ENCODE measurements around the gene ACADL. TPM values are rescaled to one million over a fixed set of nuclear protein-coding genes. Genes with fewer than 3 reads are reported as not detected.
A peak's percentile ranks its signal among the peaks of the same experiment; 100 is the strongest.
"Not testable (repeated sequence)": the region's sequence is repeated elsewhere in the genome, so short reads cannot be mapped to it uniquely, and the experiment has no call there.

Gene ACADL
- total RNA-seq, 2 experiments from 2014 or later = not detected

DNA sequence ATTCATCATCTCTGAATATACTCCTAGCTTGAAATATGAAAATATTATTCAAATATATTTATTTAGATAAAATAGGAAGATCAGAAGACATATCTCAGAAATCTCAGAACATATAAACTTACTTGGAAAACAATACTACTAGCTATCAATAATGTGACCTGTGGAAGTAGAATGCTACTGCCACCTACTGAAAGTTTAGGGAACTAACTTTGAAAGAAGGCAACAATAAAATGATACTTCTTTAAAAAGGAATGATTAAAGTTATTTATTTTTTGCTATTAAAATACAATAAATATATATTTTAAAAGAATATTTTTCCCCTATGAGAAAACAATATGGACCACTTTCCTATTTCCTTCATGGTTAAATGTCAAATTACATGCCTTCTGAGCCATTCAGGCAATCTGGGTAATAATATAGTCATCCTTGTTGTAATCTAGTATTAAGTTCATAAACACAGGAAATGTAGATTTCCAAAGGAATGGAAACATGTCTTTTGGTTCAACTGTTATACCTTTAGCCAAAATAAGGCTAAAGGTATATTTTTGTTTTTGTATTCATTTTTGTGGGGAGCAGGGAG lies 26.0 kb downstream of the ACADL start:
- ATAC-seq (no peak), DNase-seq (no peak)
- POLR2A ChIA-PET = no interaction called here

DNA sequence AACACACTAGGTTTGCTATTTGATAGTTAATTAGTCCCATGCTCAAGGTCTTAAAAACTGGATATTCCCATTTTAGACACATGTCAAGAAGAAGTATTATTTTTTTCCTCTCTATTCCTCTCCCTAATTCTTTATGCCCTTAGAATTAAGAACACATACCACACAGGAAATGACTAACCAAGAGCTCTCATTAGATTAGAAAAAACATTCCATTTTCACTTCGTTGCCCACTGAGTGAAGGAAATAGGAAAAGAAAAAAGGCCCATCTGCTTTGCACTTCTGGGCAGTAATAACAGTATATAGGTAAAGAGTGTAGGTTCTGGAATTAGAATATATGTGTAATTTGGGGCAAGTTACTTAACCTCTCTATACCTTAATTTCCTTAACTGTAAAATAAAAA lies 26.9 kb downstream of the ACADL start:
- H3K27ac Mint-ChIP-seq = no peak overlapping the region
- ATAC-seq = no peak
- H3K36me3 Mint-ChIP-seq (ENCODE audit: low read depth) = no peaks in the 10 kb centered on the region
- H3K27me3 Mint-ChIP-seq (ENCODE audit: low read depth) = peaks cover 12% of the 10 kb centered on the region
- no peaks in the 10 kb centered on the region for H3K9me3 Mint-ChIP-seq (ENCODE audit: insufficient read depth)
- ChIA-PET CTCF (interaction anchor here (0.6 to 1.8 kb wide), 12 partner anchors 121 to 773 kb away, joined by 3 to 16 read pairs (median 4); no protein-coding TSS in a partner anchor), POLR2A (no interaction called here)
- H3K4me3 Mint-ChIP-seq = no peak overlapping the region
- peaks cover 4% of the 10 kb centered on the region for H3K4me1 Mint-ChIP-seq (ENCODE audit: low read depth)
- DNase-seq = no peak

More for the DNA sequence above, 26.0 kb downstream of the ACADL start:
- no peak overlapping the region for H3K27ac Mint-ChIP-seq
- CTCF ChIA-PET = interaction anchor here (0.7 to 1.8 kb wide), 12 partner anchors 117 to 259 kb away, joined by 3 to 16 read pairs (median 4); no protein-coding TSS in a partner anchor
- H3K4me1 Mint-ChIP-seq (ENCODE audit: low read depth) = peaks cover 4% of the 10 kb centered on the region
- no peak overlapping the region for H3K4me3 Mint-ChIP-seq
- peaks cover 16% of the 10 kb centered on the region for H3K27me3 Mint-ChIP-seq (ENCODE audit: low read depth)
- H3K36me3 Mint-ChIP-seq (ENCODE audit: low read depth) = no peaks in the 10 kb centered on the region
- no peaks in the 10 kb centered on the region for H3K9me3 Mint-ChIP-seq (ENCODE audit: insufficient read depth)

DNA sequence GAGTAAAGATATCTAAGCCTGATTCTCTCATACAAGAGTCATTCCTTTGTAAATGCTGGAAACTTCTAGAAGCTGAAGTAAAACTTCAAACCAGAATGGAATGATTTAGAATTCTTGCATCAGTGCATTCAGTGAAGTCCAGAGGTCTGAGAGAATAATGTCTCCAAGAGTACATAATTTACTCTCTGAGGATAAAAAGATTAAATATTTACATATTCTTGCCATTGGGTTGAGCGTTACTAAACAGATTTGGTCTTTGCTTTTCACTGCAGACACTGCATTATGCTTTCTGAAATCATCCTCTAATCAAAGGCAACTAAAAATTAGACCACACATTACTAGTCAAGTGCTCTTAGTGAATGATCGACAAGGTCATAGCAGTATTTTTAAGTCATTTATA lies 27.5 kb downstream of the ACADL start:
- Mint-ChIP-seq H3K36me3 (ENCODE audit: low read depth) (no peaks in the 10 kb centered on the region), H3K4me3 (no peak overlapping the region), H3K27me3 (ENCODE audit: low read depth) (peaks cover 8% of the 10 kb centered on the region), H3K27ac (no peak overlapping the region), H3K9me3 (ENCODE audit: insufficient read depth) (no peaks in the 10 kb centered on the region), H3K4me1 (ENCODE audit: low read depth) (peaks cover 4% of the 10 kb centered on the region)
- ChIA-PET POLR2A (no interaction called here), CTCF (interaction anchor here (0.6 to 1.8 kb wide), 5 partner anchors 187 to 236 kb away, joined by 3 to 16 read pairs (median 6); no protein-coding TSS in a partner anchor)
- no peak for ATAC-seq
- DNase-seq = no peak

DNA sequence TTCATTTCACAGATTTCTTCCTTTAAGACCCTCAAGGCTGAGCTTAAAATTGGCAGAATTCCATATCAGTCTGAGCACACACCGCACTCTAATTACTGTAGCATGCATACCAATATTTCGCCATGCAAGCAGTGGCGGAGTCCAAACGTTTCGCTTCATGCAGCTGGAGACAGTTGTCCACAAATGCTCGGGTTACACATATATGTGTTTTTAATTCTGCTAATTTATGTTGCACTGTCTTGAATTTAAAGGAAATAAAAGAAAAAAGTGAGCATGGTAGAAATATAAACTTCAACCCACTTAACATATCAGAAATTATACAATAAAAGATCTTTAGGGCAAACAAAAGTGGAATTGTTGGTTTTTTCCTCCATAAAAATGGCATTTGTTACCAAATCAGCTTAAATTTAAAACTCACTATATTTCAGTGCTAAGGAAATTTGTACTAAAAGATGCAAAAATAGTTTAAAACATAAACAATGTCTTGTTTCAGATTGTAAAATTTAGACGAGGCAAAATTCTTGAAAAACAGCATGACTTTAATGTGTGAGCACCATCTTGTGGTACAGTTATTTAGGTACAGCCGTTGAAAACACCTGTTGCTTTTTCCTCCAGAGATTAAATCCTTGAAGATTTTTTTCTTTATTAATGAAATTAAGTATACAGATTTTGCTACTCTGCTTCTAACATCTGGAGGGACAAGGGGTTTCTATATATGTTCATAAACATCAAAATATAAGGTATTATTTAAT lies 30.0 kb downstream of the ACADL start:
- DNase-seq (peak; percentile 29), ATAC-seq (no peak)
- no peak overlapping the region for H3K4me3 Mint-ChIP-seq
- H3K27ac Mint-ChIP-seq = no peak overlapping the region
- ChIA-PET POLR2A (no interaction called here), CTCF (interaction anchor here (0.9 to 2.6 kb wide), 9 partner anchors 9 to 220 kb away, joined by 3 to 13 read pairs (median 3); no protein-coding TSS in a partner anchor)
- peaks cover 6% of the 10 kb centered on the region for H3K27me3 Mint-ChIP-seq (ENCODE audit: low read depth)
- no peaks in the 10 kb centered on the region for H3K9me3 Mint-ChIP-seq (ENCODE audit: insufficient read depth)
- no peaks in the 10 kb centered on the region for H3K36me3 Mint-ChIP-seq (ENCODE audit: low read depth)
- peaks cover 4% of the 10 kb centered on the region for H3K4me1 Mint-ChIP-seq (ENCODE audit: low read depth)

DNA sequence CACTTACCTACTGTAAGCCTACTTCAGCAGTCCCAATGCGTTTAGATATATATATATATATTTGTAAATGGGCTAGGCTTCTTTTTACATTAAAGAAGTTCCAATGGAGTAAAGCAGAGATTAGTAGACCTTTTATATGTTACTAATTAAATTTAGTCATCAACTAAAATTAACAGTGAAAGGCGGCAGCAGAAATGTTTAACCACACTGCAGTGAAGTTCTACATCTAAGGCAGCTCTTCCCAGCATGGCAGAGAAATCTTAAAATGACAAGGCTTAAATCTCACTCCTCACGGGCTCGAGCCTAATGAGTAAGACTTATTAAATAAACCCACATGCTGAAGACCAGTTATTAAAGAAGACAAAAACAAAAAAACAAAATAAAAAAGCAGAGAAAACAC lies 34.9 kb downstream of the ACADL start:
- H3K27ac Mint-ChIP-seq = no peak overlapping the region
- H3K27me3 Mint-ChIP-seq (ENCODE audit: low read depth) = no peaks in the 10 kb centered on the region
- no peak overlapping the region for H3K4me3 Mint-ChIP-seq
- ATAC-seq (no peak), DNase-seq (no peak)
- H3K9me3 Mint-ChIP-seq (ENCODE audit: insufficient read depth) = peaks cover 4% of the 10 kb centered on the region
- H3K4me1 Mint-ChIP-seq (ENCODE audit: low read depth) = no peaks in the 10 kb centered on the region
- CTCF ChIA-PET = interaction anchor here (0.7 kb wide), 1 partner anchor 213 kb away, joined by 3 read pairs; no protein-coding TSS in a partner anchor
- POLR2A ChIA-PET = no interaction called here
- no peaks in the 10 kb centered on the region for H3K36me3 Mint-ChIP-seq (ENCODE audit: low read depth)

DNA sequence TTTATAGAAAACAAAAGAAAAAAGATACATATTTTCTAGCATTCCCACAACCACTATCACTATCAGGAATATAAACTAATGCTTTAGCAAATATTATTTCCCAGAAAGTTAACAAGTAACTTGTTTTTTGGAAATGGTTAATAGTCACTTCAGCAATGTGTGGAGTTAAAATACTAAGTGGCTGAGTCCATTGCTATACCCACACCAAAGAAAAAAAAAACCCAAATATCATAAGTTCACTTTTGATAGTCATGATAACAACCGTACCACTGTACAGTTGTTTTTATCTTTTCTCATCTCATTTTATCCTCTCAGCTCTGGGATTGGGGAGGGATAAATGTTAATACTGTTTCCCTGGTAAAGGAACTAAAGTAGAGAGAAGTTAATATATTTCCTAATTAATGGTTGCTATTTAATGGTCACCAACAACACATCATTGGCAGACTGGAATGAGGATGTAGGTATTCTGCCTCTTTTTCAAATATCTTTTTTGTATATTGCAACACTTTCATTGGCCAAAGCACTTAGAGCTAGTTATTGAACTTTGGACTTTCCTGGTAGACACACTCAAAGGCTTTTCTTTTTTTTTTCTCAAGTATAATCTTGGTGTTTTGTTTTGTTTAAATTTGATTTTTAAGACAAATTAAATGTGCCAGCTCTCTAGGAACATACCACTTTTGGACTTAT lies 35.7 kb downstream of the ACADL start:
- no peaks in the 10 kb centered on the region for H3K27me3 Mint-ChIP-seq (ENCODE audit: low read depth)
- H3K36me3 Mint-ChIP-seq (ENCODE audit: low read depth) = peaks cover 5% of the 10 kb centered on the region
- POLR2A ChIA-PET = no interaction called here
- DNase-seq (no peak), ATAC-seq (no peak)
- H3K9me3 Mint-ChIP-seq (ENCODE audit: insufficient read depth) = peaks cover 4% of the 10 kb centered on the region
- H3K4me3 Mint-ChIP-seq = no peak overlapping the region
- H3K4me1 Mint-ChIP-seq (ENCODE audit: low read depth) = no peaks in the 10 kb centered on the region
- no peak overlapping the region for H3K27ac Mint-ChIP-seq
- CTCF ChIA-PET = interaction anchor here (0.7 kb wide), 1 partner anchor 212 kb away, joined by 3 read pairs; no protein-coding TSS in a partner anchor

DNA sequence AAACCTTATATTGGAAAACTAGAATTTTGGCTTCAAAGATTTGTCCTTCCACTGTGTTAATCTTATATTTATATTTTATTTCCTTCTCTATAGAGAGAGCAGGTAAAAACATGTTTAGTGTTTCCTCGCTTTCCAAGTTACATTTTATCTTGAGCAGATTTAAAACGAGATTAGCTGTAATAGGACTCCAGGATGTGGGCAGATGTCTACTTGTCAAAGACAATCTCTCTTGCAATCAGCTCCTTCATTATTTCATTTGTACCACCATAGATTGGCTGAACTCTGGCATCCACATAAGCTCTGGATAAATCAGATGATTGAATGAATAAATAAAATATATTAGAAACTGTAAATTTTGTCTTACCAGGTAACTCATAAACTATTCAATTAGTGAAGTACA lies 36.5 kb downstream of the ACADL start:
- ATAC-seq (no peak), DNase-seq (no peak)
- Mint-ChIP-seq H3K27ac (no peak overlapping the region), H3K4me3 (no peak overlapping the region), H3K36me3 (ENCODE audit: low read depth) (peaks cover 13% of the 10 kb centered on the region), H3K27me3 (ENCODE audit: low read depth) (peaks cover 2% of the 10 kb centered on the region), H3K4me1 (ENCODE audit: low read depth) (peaks cover 5% of the 10 kb centered on the region), H3K9me3 (ENCODE audit: insufficient read depth) (peaks cover 13% of the 10 kb centered on the region)
- CTCF ChIA-PET = no interaction called here
- POLR2A ChIA-PET = no interaction called here

DNA sequence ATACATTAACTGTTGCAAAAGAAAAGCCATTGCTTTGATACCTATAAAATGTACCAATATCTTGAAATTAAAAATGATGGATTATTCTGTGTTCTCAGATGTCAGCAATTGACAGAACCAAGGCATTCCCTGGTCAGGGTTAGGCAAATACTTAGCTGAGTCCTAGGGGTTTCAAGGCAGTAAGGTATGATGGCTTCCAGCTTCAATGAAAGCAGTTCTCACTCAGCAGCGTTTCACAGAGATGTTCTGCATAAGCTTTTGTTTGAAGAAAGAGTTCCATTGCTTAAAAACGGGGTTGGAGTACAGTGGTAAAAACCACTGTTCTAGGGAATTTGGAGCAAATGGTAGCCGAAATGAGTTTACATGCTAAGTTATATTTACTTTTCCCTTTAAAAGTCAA lies 37.1 kb downstream of the ACADL start:
- Mint-ChIP-seq H3K4me3 (no peak overlapping the region), H3K9me3 (ENCODE audit: insufficient read depth) (peaks cover 14% of the 10 kb centered on the region), H3K4me1 (ENCODE audit: low read depth) (peaks cover 5% of the 10 kb centered on the region), H3K27me3 (ENCODE audit: low read depth) (peaks cover 2% of the 10 kb centered on the region), H3K27ac (no peak overlapping the region), H3K36me3 (ENCODE audit: low read depth) (peaks cover 13% of the 10 kb centered on the region)
- ChIA-PET CTCF (no interaction called here), POLR2A (no interaction called here)
- no peak for ATAC-seq
- no peak for DNase-seq

DNA sequence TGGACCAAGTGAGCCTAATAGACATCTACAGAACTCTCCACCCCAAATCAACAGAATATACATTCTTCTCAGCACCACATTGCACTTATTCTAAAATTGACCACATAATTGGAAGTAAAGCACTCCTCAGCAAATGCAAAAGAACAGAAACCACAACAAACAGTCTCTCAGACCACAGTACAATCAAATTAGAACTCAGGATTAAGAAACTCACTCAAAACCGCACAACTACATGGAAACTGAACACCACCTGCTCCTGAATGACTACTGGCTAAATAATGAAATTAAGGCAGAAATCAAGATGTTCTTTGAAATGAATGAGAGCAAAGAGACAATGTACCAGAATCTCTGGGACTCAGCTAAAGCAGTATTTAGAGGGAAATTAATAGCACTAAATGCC lies 41.3 kb downstream of the ACADL start:
- H3K4me3 Mint-ChIP-seq; ATAC-seq; CTCF ChIA-PET; POLR2A ChIA-PET; H3K27me3 Mint-ChIP-seq (ENCODE audit: low read depth); DNase-seq; H3K27ac Mint-ChIP-seq: not testable (repeated sequence)
- H3K9me3 Mint-ChIP-seq (ENCODE audit: insufficient read depth) = peaks cover 18% of the 10 kb centered on the region
- H3K4me1 Mint-ChIP-seq (ENCODE audit: low read depth) = peaks cover 17% of the 10 kb centered on the region
- peaks cover 13% of the 10 kb centered on the region for H3K36me3 Mint-ChIP-seq (ENCODE audit: low read depth)

DNA sequence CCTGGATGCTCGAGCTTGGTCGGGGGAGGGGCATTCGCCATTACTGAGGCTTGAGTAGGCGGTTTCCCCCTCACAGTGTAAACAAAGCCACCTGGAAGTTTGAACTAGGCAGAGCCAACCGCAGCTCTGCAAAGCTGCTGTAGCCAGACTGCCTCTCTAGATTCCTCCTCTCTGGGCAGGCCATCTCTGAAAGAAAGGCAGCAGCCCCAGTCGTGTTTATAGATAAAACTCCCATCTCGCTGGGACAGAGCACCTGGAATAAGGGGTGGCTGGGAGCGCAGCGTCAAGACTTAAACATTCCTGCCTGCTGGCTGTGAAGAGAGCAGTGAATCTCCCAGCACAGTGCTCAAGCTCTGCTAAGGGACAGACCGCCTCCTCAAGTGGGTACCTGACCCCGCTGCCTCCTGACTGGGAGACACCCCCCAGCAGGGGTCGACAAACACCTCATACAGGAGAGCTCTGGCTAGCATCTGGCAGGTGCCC lies 43.6 kb downstream of the ACADL start:
- not testable (repeated sequence) for H3K27ac Mint-ChIP-seq; H3K27me3 Mint-ChIP-seq (ENCODE audit: low read depth); ATAC-seq
- ChIA-PET CTCF (interaction anchor here (0.5 to 1.8 kb wide), 2 partner anchors 9 to 203 kb away, joined by 3 to 8 read pairs; no protein-coding TSS in a partner anchor), POLR2A (interaction anchor here (0.9 kb wide), 1 partner anchor 11 kb away, joined by 4 read pairs; the partner anchor contains the start of gene KANSL1L)
- Mint-ChIP-seq H3K36me3 (ENCODE audit: low read depth) (peaks cover 13% of the 10 kb centered on the region), H3K4me3 (peak overlapping the region; percentile 26), H3K4me1 (ENCODE audit: low read depth) (peaks cover 17% of the 10 kb centered on the region), H3K9me3 (ENCODE audit: insufficient read depth) (peaks cover 18% of the 10 kb centered on the region)
- DNase-seq = peak; percentile 25

DNA sequence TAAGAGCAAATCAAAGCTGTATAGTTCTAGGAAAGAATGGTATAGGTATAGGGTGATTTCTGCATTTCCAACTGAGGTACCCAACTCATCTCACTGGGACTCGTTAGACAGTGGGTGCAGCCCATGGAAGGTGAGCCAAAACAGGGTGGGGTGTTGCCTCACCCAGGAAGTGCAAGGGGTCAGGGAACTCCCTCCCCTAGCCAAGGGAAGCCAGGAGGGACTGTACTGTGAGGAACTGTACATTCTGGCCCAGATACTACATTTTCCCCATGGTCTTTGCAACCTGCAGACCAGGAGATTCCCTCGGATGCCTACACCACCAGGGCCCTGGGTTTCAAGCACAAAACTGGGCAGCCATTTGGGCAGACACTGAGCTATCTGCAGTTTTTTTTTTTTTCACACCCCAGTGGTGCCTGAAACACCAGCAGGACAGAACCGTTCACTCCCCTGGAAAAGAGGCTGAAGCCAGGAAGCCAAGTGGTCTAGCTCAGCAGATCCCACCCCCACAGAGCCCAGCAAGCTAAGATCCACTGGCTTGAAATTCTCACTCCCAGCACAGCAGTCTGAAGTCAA lies 44.1 kb downstream of the ACADL start:
- H3K4me3 Mint-ChIP-seq = peak overlapping the region; percentile 26
- H3K9me3 Mint-ChIP-seq (ENCODE audit: insufficient read depth) = peaks cover 18% of the 10 kb centered on the region
- ChIA-PET POLR2A (interaction anchor here (0.9 kb wide), 2 partner anchors 10 kb away, joined by 4 read pairs; partner anchors contain the start of gene KANSL1L), CTCF (interaction anchor here (1.8 kb wide), 1 partner anchor 9 kb away, joined by 8 read pairs; no protein-coding TSS in a partner anchor)
- H3K27ac Mint-ChIP-seq; ATAC-seq; H3K27me3 Mint-ChIP-seq (ENCODE audit: low read depth); DNase-seq: not testable (repeated sequence)
- H3K36me3 Mint-ChIP-seq (ENCODE audit: low read depth) = peaks cover 13% of the 10 kb centered on the region
- peaks cover 17% of the 10 kb centered on the region for H3K4me1 Mint-ChIP-seq (ENCODE audit: low read depth)

Data from activated CD8-positive, alpha-beta T cell treated with anti-CD3 and anti-CD28 coated beads, Interleukin-2, amount 10 ng/mL, durations not matched to agents 7 days and 5 days (primary cell).